H9 (cell line): ENCODE data around the gene TSGA10. TPM values are rescaled to one million over a fixed set of nuclear protein-coding genes. Genes with fewer than 3 reads are reported as not detected.

Experiments
- DNase-seq: peaks from one replicate; pipeline ENCODE4 v3.0.0-alpha.2; 2017
- H2AFZ ChIP-seq: one replicate; pipeline ENCODE4 v1.6.1; 2013; ENCODE audit warnings: mild to moderate bottlenecking, low read length, control low read depth, moderate library complexity
- H2AK5ac ChIP-seq: 2 replicates; pipeline ENCODE4 v1.6.1; 2013; ENCODE audit warnings: low read length, control low read depth, mixed read lengths; ENCODE audit not compliant: insufficient read length
- H2BK120ac ChIP-seq: one replicate; pipeline ENCODE4 v1.6.1; 2013; ENCODE audit warnings: low read depth, mild to moderate bottlenecking, low read length, control low read depth, inconsistent platforms; ENCODE audit not compliant: poor library complexity, severe bottlenecking
- H2BK12ac ChIP-seq: 2 replicates; pipeline ENCODE4 v1.6.1; 2013; ENCODE audit warnings: low read length, control low read depth, mixed read lengths, low read depth; ENCODE audit not compliant: insufficient read length
- H2BK15ac ChIP-seq: 2 replicates; pipeline ENCODE4 v1.6.1; 2013; ENCODE audit warnings: low read depth, low read length, control low read depth
- H2BK20ac ChIP-seq: one replicate; pipeline ENCODE4 v1.6.1; 2013; ENCODE audit warnings: low read depth, mild to moderate bottlenecking, low read length, control low read depth, inconsistent platforms; ENCODE audit not compliant: poor library complexity, severe bottlenecking
- H2BK5ac ChIP-seq: 2 replicates; pipeline ENCODE4 v1.6.1; 2013; ENCODE audit warnings: low read length, control low read depth, mixed read lengths; ENCODE audit not compliant: insufficient read length
- H3K14ac ChIP-seq: 2 replicates; pipeline ENCODE4 v1.6.1; 2013; ENCODE audit warnings: low read length, control low read depth; ENCODE audit not compliant: insufficient read depth
- H3K18ac ChIP-seq: 2 replicates; pipeline ENCODE4 v1.6.1; 2013; ENCODE audit warnings: low read depth, mild to moderate bottlenecking, mixed read lengths, low read length, control low read depth; ENCODE audit not compliant: insufficient read length
- H3K23ac ChIP-seq: 2 replicates; pipeline ENCODE4 v1.6.1; 2013; ENCODE audit warnings: low read length, control low read depth, mixed read lengths, low read depth; ENCODE audit not compliant: insufficient read length
- H3K23me2 ChIP-seq: 2 replicates; pipeline ENCODE4 v1.6.1; 2013; ENCODE audit warnings: low read depth, mild to moderate bottlenecking, mixed read lengths, low read length, control low read depth; ENCODE audit not compliant: insufficient read length, poor library complexity, severe bottlenecking
- H3K27ac ChIP-seq: 2 replicates; pipeline ENCODE4 v1.5.1; 2013; ENCODE audit warnings: low read length, control low read depth, mixed read lengths, low read depth; ENCODE audit not compliant: insufficient read length
- H3K27me3 ChIP-seq: 2 replicates; pipeline ENCODE4 v1.6.1; 2013; ENCODE audit warnings: low read length, control low read depth, inconsistent platforms; ENCODE audit not compliant: insufficient read depth
- H3K4ac ChIP-seq: 2 replicates; pipeline ENCODE4 v1.6.1; 2013; ENCODE audit warnings: low read depth, mild to moderate bottlenecking, control low read depth, inconsistent platforms, low read length, moderate library complexity
- H3K4me1 ChIP-seq: 2 replicates; pipeline ENCODE4 v1.6.1; 2013; ENCODE audit warnings: low read length, control low read depth, inconsistent platforms; ENCODE audit not compliant: insufficient read depth
- H3K4me2 ChIP-seq: 2 replicates; pipeline ENCODE4 v1.6.1; 2013; ENCODE audit warnings: low read length, control low read depth, mixed read lengths; ENCODE audit not compliant: insufficient read length, insufficient read depth
- H3K56ac ChIP-seq: 2 replicates; pipeline ENCODE4 v1.6.1; 2013; ENCODE audit warnings: low read depth, mild to moderate bottlenecking, mixed read lengths, low read length, control low read depth; ENCODE audit not compliant: insufficient read length
- H3K79me1 ChIP-seq: 2 replicates; pipeline ENCODE4 v1.6.1; 2013; ENCODE audit warnings: low read depth, mild to moderate bottlenecking, moderate library complexity, low read length, control low read depth, inconsistent platforms; ENCODE audit not compliant: insufficient read depth, poor library complexity, severe bottlenecking
- H3K79me2 ChIP-seq: 2 replicates; pipeline ENCODE4 v1.6.1; 2013; ENCODE audit warnings: low read length, control low read depth, inconsistent platforms; ENCODE audit not compliant: insufficient read depth
- H3K9ac ChIP-seq: 2 replicates; pipeline ENCODE4 v1.6.1; 2013; ENCODE audit warnings: low read length, control low read depth, mixed read lengths; ENCODE audit not compliant: insufficient read length; ENCODE audit errors: extremely low read depth
- H3K9me3 ChIP-seq: one replicate; pipeline ENCODE4 v1.6.1; 2013; ENCODE audit warnings: low read depth, low read length, inconsistent platforms; ENCODE audit not compliant: control insufficient read depth
- H3T11ph ChIP-seq: one replicate; pipeline ENCODE4 v1.6.1; 2013; ENCODE audit warnings: mild to moderate bottlenecking, low read length, control low read depth, inconsistent platforms
- H4K20me1 ChIP-seq: one replicate; pipeline ENCODE4 v1.6.1; 2013; ENCODE audit not compliant: control insufficient read depth, insufficient read length, insufficient read depth
- H4K5ac ChIP-seq: 2 replicates; pipeline ENCODE4 v1.6.1; 2013; ENCODE audit warnings: low read depth, mild to moderate bottlenecking, mixed read lengths, low read length, control low read depth; ENCODE audit not compliant: insufficient read length
- H4K8ac ChIP-seq: replicated peaks from 2 replicates; pipeline ENCODE4 v1.6.1; 2013; ENCODE audit warnings: low read length, control low read depth, mixed read lengths, low read depth; ENCODE audit not compliant: insufficient read length
- H4K91ac ChIP-seq: 2 replicates; pipeline ENCODE4 v1.6.1; 2013; ENCODE audit warnings: low read depth, mild to moderate bottlenecking, moderate library complexity, mixed read lengths, low read length, control low read depth; ENCODE audit not compliant: insufficient read length
- H3K27ac Mint-ChIP-seq, 3 experiments: 2 replicates in 2 of 3; 3 replicates in 1 of 3; pipeline ENCODE4 v1.8.0; 2020 to 2021; ENCODE audit warnings: mixed read lengths in 3 of 3, mild to moderate bottlenecking in 1 of 3, moderate library complexity in 1 of 3
- H3K27me3 Mint-ChIP-seq: 2 replicates; pipeline ENCODE4 v1.8.0; 2021; ENCODE audit warnings: low read depth, mild to moderate bottlenecking, moderate library complexity, mixed read lengths
- H3K36me3 Mint-ChIP-seq, 3 experiments: 2 replicates in 2 of 3; 3 replicates in 1 of 3; pipeline ENCODE4 v1.8.0; 2020 to 2021; ENCODE audit warnings: low read depth in 3 of 3, mixed read lengths in 3 of 3; ENCODE audit not compliant: insufficient read depth in 1 of 3
- H3K4me1 Mint-ChIP-seq, 2 experiments: 2 replicates each; pipeline ENCODE4 v1.8.0; 2020; ENCODE audit warnings: mixed read lengths in 2 of 2
- H3K4me3 Mint-ChIP-seq, 2 experiments: 2 replicates in 1 of 2; 3 replicates in 1 of 2; pipeline ENCODE4 v1.8.0; 2020 to 2021; ENCODE audit warnings: mild to moderate bottlenecking in 2 of 2, mixed read lengths in 2 of 2, moderate library complexity in 1 of 2
- H3K9me3 Mint-ChIP-seq, 2 experiments: 2 replicates in 1 of 2; 3 replicates in 1 of 2; pipeline ENCODE4 v1.8.0; 2020; ENCODE audit warnings: mild to moderate bottlenecking in 2 of 2, mixed read lengths in 2 of 2, moderate library complexity in 1 of 2
- CTCF ChIP-seq: fragments of 200-600 bp; sonication (generic); conservative IDR thresholded peaks from 3 replicates; pipeline ENCODE4 v1.8.0; 2021; ENCODE audit warnings: antibody characterized with exemption, mild to moderate bottlenecking
- WGBS: extraction: QIAGEN DNeasy Blood & Tissue Kit; methylation state at CpG from one replicate; pipeline ENCODE4 v1.1.7; 2013; ENCODE audit warnings: missing lambda C conversion rate, low lambda C conversion rate, mixed read lengths; ENCODE audit not compliant: insufficient read length; ENCODE audit errors: extremely low coverage; 5-methylcytosine and 5-hydroxymethylcytosine counted together
- total RNA-seq: library from RNA; stranded (reverse); gene quantifications from 2 replicates; pipeline ENCODE4 v1.2.1, GENCODE V29; 2021

The TSGA10 gene
- total RNA-seq, 1 experiment from 2014 or later: 6.3 TPM

GRCh38 chr2:99169534-99169933, 14.8 kb upstream of the TSGA10 start:
- no peaks in the 10 kb centered on the region for H3K4me1 Mint-ChIP-seq
- no peak overlapping the region for H4K8ac ChIP-seq
- no peak overlapping the region for H3K18ac ChIP-seq
- H3K27me3 Mint-ChIP-seq: no peaks in the 10 kb centered on the region
- no peak overlapping the region for H3K56ac ChIP-seq
- TF ChIP-seq CTCF: no peak
- no peak overlapping the region for H3K14ac ChIP-seq
- no peak overlapping the region for H3K4ac ChIP-seq
- no peak overlapping the region for H2AK5ac ChIP-seq
- no peak for DNase-seq
- H2BK20ac ChIP-seq: no peak overlapping the region
- H3K23me2 ChIP-seq: no peaks in the 10 kb centered on the region
- no peak overlapping the region for H2BK15ac ChIP-seq
- no peak overlapping the region for H2AFZ ChIP-seq
- no peak overlapping the region for H3K9ac ChIP-seq
- no peak overlapping the region for H3K23ac ChIP-seq
- H3K27ac Mint-ChIP-seq: no peak overlapping the region
- H4K91ac ChIP-seq: no peak overlapping the region
- no peak overlapping the region for H4K5ac ChIP-seq
- peaks cover 3% of the 10 kb centered on the region for H3K79me1 ChIP-seq
- H2BK5ac ChIP-seq: no peak overlapping the region
- H3K4me2 ChIP-seq: no peak overlapping the region
- no CpG with 5 or more reads among the region's 1 CpG for WGBS
- no peaks in the 10 kb centered on the region for H3K79me2 ChIP-seq
- H2BK12ac ChIP-seq: no peak overlapping the region
- no peak overlapping the region for H3T11ph ChIP-seq
- no peak overlapping the region for H3K27ac ChIP-seq
- H3K4me3 Mint-ChIP-seq: no peak overlapping the region
- no peaks in the 10 kb centered on the region for H3K27me3 ChIP-seq
- peaks cover 2 to 51% (median 17%) of the 10 kb centered on the region in 3 experiments; a peak in 5 of 7 replicates for H3K36me3 Mint-ChIP-seq
- no peaks in the 10 kb centered on the region for H3K9me3 Mint-ChIP-seq
- no peak overlapping the region for H2BK120ac ChIP-seq
- no peaks in the 10 kb centered on the region for H3K4me1 ChIP-seq
- H4K20me1 ChIP-seq: no peaks in the 10 kb centered on the region
- no peaks in the 10 kb centered on the region for H3K9me3 ChIP-seq
